HEK293T (cell line): Measurements from ENCODE around the gene THSD1.

Experiments
- ARNT ChIP-seq: fragments of 450-650 bp; IDR thresholded peaks from 2 replicates; pipeline ENCODE4 v1.6.1; 2017; ENCODE audit warnings: mild to moderate bottlenecking
- FOXM1 ChIP-seq: fragments of 450-650 bp; IDR thresholded peaks from 2 replicates; pipeline ENCODE4 v1.6.1; 2017; ENCODE audit warnings: mild to moderate bottlenecking, borderline replicate concordance
- HDGF ChIP-seq: fragments of 450-650 bp; IDR thresholded peaks from 2 replicates; pipeline ENCODE4 v1.6.1; 2017; ENCODE audit warnings: antibody characterized with exemption, borderline replicate concordance
- NFRKB ChIP-seq: fragments of 450-650 bp; IDR thresholded peaks from 2 replicates; pipeline ENCODE4 v1.6.1; 2016; ENCODE audit warnings: mild to moderate bottlenecking, moderate library complexity
- PKNOX1 ChIP-seq: fragments of 450-650 bp; IDR thresholded peaks from 2 replicates; pipeline ENCODE4 v1.6.1; 2016
- SP1 ChIP-seq: fragments of 450-650 bp; IDR thresholded peaks from 2 replicates; pipeline ENCODE4 v1.6.1; 2017
- SUZ12 ChIP-seq: fragments of 450-650 bp; IDR thresholded peaks from 2 replicates; pipeline ENCODE4 v1.6.1; 2016; ENCODE audit warnings: mild to moderate bottlenecking
- TARDBP ChIP-seq: fragments of 450-650 bp; IDR thresholded peaks from 2 replicates; pipeline ENCODE4 v1.6.1; 2016

GRCh38 chr13:52406629-52407028 is 657 bp upstream of the THSD1 start:
- no peak for TF ChIP-seq SP1
- TF ChIP-seq PKNOX1, result no peak
- no peak for TF ChIP-seq HDGF
- TF ChIP-seq ARNT, result no peak
- TF ChIP-seq FOXM1, result no peak
- TF ChIP-seq SUZ12, result no peak
- TF ChIP-seq NFRKB, result no peak
- TF ChIP-seq TARDBP, result no peak
